ENCODE data around the gene BAHCC1.

BAHCC1 gene

GRCh38 chr17:81433656-81434055, 38.4 kb downstream of the BAHCC1 start:
- no peaks in the 10 kb centered on the region for H4K20me1 ChIP-seq (ENCODE audit: insufficient read depth)
- no peak overlapping the region for H3K9ac ChIP-seq
- no peak overlapping the region for H2AFZ ChIP-seq (ENCODE audit: low read depth)
- peaks cover 9% of the 10 kb centered on the region for H3K4me1 ChIP-seq (ENCODE audit: low read depth, poor library complexity, severe bottlenecking)
- H3K36me3 ChIP-seq (ENCODE audit: insufficient read depth): no peaks in the 10 kb centered on the region
- H3K27ac ChIP-seq: no peak overlapping the region
- no peak overlapping the region for H3K4me3 ChIP-seq (IDR thresholded peaks at IDR 0.05; ENCODE audit: insufficient read depth, low read depth, low read length)
- peaks cover 92% of the 10 kb centered on the region for H3K27me3 ChIP-seq (ENCODE audit: insufficient read depth, low read depth)
- H3K4me2 ChIP-seq: no peak overlapping the region
- H3K79me2 ChIP-seq (ENCODE audit: insufficient read depth, low read depth): no peaks in the 10 kb centered on the region
- no peak for TF ChIP-seq CTCF (conservative IDR thresholded peaks at IDR 0.05; ENCODE audit: low read depth, low read length)

- H3K4me3 ChIP-seq (IDR thresholded peaks at IDR 0.05; ENCODE audit: insufficient read depth, low read depth, low read length): no peak overlapping the region
- no peak overlapping the region for H3K9ac ChIP-seq
- no peak overlapping the region for H3K4me2 ChIP-seq
- no peak for TF ChIP-seq CTCF (conservative IDR thresholded peaks at IDR 0.05; ENCODE audit: low read depth, low read length)
- H4K20me1 ChIP-seq (ENCODE audit: insufficient read depth): no peaks in the 10 kb centered on the region
- H3K27me3 ChIP-seq (ENCODE audit: insufficient read depth, low read depth): peaks cover 91% of the 10 kb centered on the region
- no peak overlapping the region for H3K27ac ChIP-seq
- no peaks in the 10 kb centered on the region for H3K79me2 ChIP-seq (ENCODE audit: insufficient read depth, low read depth)
- no peak overlapping the region for H2AFZ ChIP-seq (ENCODE audit: low read depth)
- no peaks in the 10 kb centered on the region for H3K36me3 ChIP-seq (ENCODE audit: insufficient read depth)
- H3K4me1 ChIP-seq (ENCODE audit: low read depth, poor library complexity, severe bottlenecking): peaks cover 7% of the 10 kb centered on the region
These were observed 38.8 kb downstream of the BAHCC1 start for GRCh38 chr17:81434072-81434471.

GRCh38 chr17:81434681-81435417, 39.6 kb downstream of the BAHCC1 start:
- H3K4me2 ChIP-seq: no peak overlapping the region

GRCh38 chr17:81435652-81436293, 40.5 kb downstream of the BAHCC1 start:
- no peaks in the 10 kb centered on the region for H3K36me3 ChIP-seq (ENCODE audit: insufficient read depth)
- H3K79me2 ChIP-seq (ENCODE audit: insufficient read depth, low read depth): no peaks in the 10 kb centered on the region
- no peaks in the 10 kb centered on the region for H3K4me1 ChIP-seq (ENCODE audit: low read depth, poor library complexity, severe bottlenecking)
- H3K27me3 ChIP-seq (ENCODE audit: insufficient read depth, low read depth): peaks cover 91% of the 10 kb centered on the region
- H4K20me1 ChIP-seq (ENCODE audit: insufficient read depth): no peaks in the 10 kb centered on the region
- no peak overlapping the region for H3K9ac ChIP-seq
- H2AFZ ChIP-seq (ENCODE audit: low read depth): no peak overlapping the region
- no peak overlapping the region for H3K4me3 ChIP-seq (IDR thresholded peaks at IDR 0.05; ENCODE audit: insufficient read depth, low read depth, low read length)
- no peak for TF ChIP-seq CTCF (conservative IDR thresholded peaks at IDR 0.05; ENCODE audit: low read depth, low read length)
- H3K4me2 ChIP-seq: no peak overlapping the region
- no peak overlapping the region for H3K27ac ChIP-seq

More at GRCh38 chr17:81434681-81435417, 39.6 kb downstream of the BAHCC1 start:
- H3K79me2 ChIP-seq (ENCODE audit: insufficient read depth, low read depth): no peaks in the 10 kb centered on the region
- no peak for TF ChIP-seq CTCF (conservative IDR thresholded peaks at IDR 0.05; ENCODE audit: low read depth, low read length)
- H3K4me3 ChIP-seq (IDR thresholded peaks at IDR 0.05; ENCODE audit: insufficient read depth, low read depth, low read length): no peak overlapping the region
- no peak overlapping the region for H3K9ac ChIP-seq
- no peaks in the 10 kb centered on the region for H3K4me1 ChIP-seq (ENCODE audit: low read depth, poor library complexity, severe bottlenecking)
- H2AFZ ChIP-seq (ENCODE audit: low read depth): no peak overlapping the region
- peaks cover 91% of the 10 kb centered on the region for H3K27me3 ChIP-seq (ENCODE audit: insufficient read depth, low read depth)
- no peaks in the 10 kb centered on the region for H4K20me1 ChIP-seq (ENCODE audit: insufficient read depth)
- H3K27ac ChIP-seq: no peak overlapping the region
- H3K36me3 ChIP-seq (ENCODE audit: insufficient read depth): no peaks in the 10 kb centered on the region
